Putamen (tissue), 1 donor: ENCODE data around the gene KCNAB1.
"Not testable (repeated sequence)": the region's sequence is repeated elsewhere in the genome, so short reads cannot be mapped to it uniquely, and the experiment has no call there.

Experiments used
- DNase-seq: peaks from one replicate; pipeline ENCODE4 v3.0.0-alpha.2; 2016; ENCODE audit warnings: low spot score

The KCNAB1 gene

DNA sequence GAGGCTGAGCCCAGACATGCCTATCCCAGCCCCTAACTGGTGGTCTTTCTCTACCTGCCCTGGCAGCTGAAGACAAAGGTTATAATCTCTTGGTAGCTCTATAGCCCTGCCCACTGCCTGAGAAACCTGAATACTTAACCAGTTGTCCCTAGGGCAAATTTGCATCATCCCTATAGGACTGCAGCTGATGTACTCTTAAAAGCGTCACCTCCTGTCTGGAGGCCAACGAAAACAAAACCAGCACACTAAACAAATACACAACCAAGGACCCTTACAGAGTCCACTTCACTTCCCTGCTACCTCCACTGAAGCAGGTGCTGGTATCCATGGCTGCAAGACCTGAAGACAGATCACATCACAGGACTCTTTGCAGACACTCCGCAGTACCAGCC, 98.0 kb downstream of the KCNAB1 start:
- no peak for DNase-seq

GRCh38 chr3:156222381-156222780, 102.0 kb downstream of the KCNAB1 start:
- not testable (repeated sequence) for DNase-seq

DNA sequence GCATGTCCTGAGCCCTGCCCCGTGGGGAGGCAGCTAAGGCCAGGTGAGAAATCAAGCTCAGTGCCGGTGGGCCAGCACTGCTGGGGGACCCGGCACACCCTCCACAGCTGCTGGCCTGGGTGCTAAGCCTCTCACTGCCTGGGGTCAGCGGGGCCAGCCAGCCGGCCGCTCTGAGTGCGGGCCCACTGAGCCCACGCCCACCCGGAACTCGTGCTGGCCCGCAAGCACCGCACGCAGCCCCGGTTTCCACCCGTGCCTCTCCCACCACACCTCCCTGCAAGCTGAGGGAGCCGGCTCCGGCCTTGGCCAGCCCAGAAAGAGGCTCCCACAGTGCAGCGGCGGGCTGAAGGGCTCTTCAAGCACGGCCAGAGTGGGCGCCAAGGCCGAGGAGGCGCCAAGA, 103.7 kb downstream of the KCNAB1 start:
- not testable (repeated sequence) for DNase-seq

DNA sequence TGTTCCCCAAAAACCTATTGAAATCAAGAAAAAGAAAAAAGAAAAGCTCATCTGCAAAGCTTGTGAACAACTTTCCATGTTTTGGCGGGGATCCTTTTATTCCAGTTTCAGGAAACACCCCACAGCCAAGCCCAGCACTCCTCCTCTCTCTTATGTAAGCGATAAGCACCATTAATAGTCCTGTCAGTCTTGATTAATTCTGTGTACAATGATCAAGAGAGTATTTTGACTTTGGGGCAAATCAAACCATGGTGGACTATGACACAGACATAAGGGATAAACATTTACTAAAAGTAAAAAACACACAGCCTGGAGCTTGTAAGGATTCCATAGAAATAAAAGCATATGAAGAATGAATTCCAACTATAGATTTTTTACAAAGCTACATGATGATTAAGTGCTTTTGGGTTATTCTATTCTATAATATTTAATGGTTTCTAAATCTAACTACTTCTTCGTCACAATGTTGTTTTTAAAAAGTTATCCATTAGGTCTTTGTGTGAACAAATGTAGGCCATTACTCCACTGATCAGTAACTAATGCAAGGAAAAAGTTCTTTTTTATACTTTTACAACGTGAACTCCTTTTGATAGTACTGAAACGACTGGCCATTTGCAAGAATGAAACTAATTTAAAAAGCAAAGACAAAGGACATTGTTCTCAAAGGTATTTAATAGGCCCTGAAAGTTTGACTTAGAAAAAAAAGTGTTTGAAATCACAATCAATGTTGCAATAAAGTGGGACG, 106.5 kb downstream of the KCNAB1 start:
- DNase-seq: no peak

- DNase-seq: no peak
Observed at GRCh38 chr3:156227704-156228103, 107.3 kb downstream of the KCNAB1 start.

- DNase-seq: no peak
Observed at GRCh38 chr3:156230278-156230900, 110.0 kb downstream of the KCNAB1 start.

DNA sequence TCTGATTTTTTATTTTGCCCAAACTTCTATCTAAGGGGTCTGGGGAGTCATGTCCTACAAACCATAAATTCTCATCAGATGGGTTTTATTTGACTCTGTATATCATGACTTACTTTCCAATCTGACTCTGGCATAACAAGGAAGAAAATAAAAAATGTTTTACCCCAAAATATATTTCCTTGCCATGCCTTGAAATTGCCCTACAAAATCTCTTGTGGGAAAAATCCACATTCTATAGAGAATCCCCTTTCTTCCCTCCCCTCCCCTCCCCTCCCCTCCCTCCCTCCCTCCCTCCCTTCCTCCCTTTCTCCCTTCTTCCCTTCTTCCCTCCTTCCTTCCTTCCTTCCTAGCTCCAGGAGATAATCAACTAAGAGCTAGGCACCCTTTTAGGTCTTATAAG, 110.8 kb downstream of the KCNAB1 start:
- DNase-seq: not testable (repeated sequence)

GRCh38 chr3:156233876-156234275, 113.5 kb downstream of the KCNAB1 start:
- DNase-seq: no peak

DNA sequence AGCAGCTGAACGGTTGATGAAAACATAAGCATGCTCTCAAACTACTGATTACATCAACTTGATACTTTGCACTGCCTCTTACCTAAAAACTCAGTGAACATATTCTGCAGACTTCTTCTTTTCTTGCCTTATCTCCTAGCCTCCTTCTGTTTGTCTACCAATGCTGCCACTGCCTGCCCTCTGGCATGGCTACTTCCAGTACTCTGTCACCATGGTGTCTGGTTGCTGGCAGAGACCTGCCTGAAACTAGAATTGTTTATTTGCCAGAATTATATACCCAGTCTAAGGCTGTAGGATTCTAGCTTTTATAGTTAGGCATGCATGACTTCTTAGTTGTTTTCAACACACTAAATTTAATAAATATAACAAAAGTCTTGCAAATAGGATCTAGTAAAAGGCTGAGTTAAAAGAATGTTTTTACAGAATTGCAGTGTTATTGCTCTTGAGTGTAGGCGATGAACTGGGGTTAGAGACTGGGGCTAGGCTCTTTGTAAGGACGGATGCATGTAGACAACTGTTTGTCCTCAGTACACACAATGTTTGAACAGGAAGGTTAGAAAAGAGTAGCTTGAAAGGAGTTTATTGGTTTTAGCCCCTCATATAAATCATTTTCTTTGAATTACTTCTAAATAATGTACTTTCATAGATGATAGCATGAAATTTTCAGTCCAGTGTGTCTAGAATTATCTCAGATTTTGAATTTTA, 116.3 kb downstream of the KCNAB1 start:
- DNase-seq: no peak

DNA sequence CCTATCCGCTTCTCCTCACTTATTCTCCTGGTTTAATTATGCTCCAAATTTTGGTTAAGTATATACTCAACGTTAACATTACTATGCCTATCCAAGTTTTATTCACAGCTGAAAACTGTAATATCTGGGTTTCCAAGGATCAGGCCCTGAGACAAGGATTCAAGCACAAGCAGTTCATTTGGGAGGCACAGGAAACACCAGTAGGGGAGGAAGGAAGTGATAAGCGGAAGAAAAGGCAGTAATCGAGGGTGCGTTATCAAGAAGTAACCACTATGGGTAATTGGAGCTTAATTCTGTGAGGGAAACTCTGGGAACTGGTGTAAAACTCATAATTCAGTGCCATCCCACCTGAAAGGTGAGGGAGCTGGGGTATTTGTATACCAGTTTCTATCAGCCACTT, 120.3 kb downstream of the KCNAB1 start:
- DNase-seq: no peak

GRCh38 chr3:156246961-156247725, 126.8 kb downstream of the KCNAB1 start:
- no peak for DNase-seq

DNA sequence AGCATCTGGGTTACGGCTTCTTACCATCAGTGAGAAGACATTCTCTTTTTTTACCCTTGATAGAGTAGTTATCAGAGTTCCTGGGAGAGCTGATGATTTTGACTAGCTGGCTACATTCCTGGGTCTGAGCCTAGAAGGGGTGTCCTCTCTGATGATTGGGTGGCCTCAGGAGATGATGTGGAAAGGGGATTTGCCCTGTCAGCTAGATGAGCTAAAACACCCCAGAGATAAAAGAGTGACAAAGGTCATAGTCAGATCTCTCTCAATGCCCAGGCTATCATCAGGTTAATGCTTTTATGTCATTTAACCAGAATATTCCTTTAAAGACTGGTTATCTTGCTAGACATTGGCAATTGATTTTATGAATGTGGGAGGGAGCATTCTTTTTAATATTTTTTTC, 130.2 kb downstream of the KCNAB1 start:
- DNase-seq: no peak

GRCh38 chr3:156251424-156251823, 131.0 kb downstream of the KCNAB1 start:
- no peak for DNase-seq

DNA sequence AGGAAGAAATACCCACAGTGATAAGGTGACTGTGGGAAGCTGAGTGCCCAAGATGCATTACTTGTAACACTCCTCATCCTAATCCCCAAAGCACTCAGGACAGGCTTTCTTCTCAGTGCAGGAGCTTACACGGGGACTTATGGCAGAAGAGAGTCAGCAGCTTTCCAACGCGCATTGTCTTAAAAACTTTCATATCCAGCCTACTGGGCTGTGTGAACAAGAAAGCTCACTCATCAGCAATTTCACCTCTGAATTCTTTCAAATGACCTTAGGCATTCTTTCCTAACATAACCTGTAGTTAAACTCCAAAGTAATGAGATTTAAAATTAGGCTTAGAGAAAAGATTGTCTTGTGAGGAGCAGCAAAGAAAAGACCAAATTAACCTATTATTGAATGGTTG, 132.3 kb downstream of the KCNAB1 start:
- DNase-seq: no peak

- no peak for DNase-seq
Observed at GRCh38 chr3:156253150-156253549, 132.8 kb downstream of the KCNAB1 start.

GRCh38 chr3:156256256-156256655, 135.9 kb downstream of the KCNAB1 start:
- no peak for DNase-seq

DNA sequence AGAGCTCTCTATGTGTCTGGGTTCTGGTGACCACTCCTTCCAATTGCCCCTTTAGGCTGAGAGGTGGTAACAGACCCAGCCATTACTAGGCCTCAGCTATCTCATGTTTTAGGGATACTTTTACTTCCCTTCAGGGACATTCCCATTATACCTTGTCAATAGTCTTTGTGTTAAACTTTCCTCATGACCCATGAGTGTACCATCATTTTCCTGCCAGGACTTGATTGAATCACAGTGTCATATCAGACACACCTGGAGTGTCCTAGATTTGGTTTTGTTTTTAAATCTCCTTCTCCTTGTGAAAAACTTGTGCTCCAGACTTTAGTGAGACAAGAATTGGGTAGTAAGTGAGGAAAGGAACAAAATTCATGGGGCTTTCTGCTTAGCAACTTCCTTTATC, 136.6 kb downstream of the KCNAB1 start:
- DNase-seq: no peak

GRCh38 chr3:156258301-156258700, 137.9 kb downstream of the KCNAB1 start:
- DNase-seq: no peak

DNA sequence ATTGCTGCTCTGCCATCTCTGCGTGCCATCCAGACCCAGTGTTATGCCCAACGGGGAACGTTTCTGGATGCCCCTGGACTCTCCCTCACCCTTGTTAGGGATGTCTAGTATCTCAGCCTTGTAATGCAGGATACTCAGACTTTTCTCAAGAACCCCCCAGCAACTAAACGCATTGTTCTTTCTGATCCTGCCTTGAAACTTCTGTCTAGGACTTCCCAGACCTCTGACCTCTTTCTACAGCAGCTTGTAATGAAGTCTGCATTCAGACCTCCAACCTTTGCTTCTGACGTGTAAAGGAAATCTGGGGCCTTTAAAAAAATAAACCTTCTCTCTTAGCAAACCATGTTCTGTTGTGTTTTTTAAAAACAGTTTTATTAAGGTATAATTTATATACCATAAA, 139.5 kb downstream of the KCNAB1 start:
- no peak for DNase-seq

DNA sequence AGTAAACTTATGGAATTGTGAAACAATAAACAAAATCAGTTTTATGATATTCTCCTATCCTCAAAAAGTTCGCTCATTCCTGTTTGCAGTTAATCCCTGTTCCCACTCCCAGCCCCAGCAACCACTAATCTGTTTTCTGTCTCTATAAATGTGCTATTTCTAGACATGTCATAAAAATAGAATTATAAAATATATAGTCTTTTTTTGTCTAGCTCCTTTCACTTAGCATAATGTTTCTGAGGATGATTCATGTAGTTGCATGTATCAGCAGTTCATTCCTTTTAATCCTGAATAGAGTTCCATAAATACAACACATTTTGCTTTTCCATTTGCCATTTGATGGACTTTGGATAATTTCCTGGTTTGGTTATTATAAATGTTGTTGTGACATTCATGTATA, 140.0 kb downstream of the KCNAB1 start:
- peak; percentile 20 for DNase-seq

DNA sequence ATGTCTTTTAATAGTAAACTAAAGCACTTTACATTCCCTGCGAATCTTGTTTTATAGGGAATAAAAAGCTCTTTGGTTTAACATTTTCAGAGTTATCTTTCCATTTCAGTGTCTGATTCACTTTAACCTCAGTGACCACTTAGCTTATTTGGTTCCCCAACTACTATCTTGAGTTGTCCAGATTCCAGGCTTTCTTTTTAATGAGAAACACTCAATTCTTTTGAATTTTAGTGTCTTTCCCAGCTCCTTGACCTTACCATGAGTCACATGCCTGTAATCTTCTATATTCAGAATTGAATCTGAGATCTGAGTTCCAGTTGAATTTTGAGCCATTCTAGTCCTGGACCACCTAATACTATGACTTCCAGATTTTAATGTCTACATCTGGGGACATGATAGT, 144.4 kb downstream of the KCNAB1 start:
- no peak for DNase-seq

- no peak for DNase-seq
Observed at GRCh38 chr3:156271508-156271907, 151.1 kb downstream of the KCNAB1 start.
